A204.1 (cell line): ENCODE measurements around the gene MFSD6L.
"Not testable (repeated sequence)": the region's sequence is repeated elsewhere in the genome, so short reads cannot be mapped to it uniquely, and the experiment has no call there.

ENCODE experiments used
- FAIRE-seq: peaks from 2 replicates; lab custom pipeline; 2012; peaks lifted over from hg19 to GRCh38; lab: Jason Lieb, UNC

MFSD6L gene

GRCh38 chr17:8825802-8826201 is 26.6 kb upstream of the MFSD6L start:
- no peak for FAIRE-seq

DNA sequence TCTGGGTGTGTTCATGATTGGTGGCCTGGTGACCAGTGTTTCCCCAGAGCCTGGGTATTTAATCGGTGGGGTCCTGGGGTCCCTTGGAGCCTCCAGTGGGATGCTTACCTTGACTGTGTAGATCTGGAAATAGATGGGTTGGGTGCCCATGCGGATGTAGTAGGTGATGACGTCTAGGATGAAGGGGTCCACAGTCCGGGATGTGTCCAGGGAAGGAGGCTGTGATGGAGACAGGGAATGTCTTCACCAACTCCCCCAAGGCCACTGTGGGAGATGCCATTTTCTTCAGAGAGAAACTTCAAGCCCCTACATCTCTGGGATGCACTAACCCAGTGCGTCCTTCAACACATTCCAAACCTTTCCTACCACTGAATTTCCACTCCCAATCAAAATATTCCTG is 24.1 kb upstream of the MFSD6L start:
- no peak for FAIRE-seq

DNA sequence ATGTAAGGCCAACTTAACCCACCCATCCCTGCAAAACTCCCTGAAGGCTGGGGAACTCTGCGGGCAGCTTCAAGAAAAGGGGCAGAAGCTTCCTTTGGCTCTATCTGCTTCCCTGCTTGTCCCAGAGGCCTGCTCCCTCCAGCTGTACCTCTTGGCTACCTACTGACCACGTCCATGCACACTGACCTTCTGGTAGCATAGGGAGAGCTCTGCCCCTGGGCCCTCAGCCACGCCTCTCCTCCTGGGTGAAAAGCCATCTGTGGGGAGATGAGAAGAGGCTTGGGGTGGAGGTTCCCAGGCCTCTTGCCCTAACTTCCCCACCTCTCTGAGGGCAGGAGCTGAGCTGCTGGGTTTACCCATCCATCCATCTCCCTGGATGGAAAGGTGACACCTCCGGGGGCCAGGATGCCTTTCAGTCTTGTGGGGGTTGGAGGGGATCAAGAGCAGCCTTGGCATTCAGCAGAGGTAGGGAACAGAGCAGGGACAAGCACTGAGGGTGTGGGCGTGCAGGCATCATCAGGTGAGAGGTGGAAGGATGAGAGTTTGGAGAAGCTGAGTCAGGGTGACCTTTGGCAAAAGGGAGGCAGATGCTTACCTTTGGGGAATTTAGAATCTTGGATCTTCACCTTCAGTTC is 23.4 kb upstream of the MFSD6L start:
- FAIRE-seq: no peak

GRCh38 chr17:8821446-8822105 is 22.4 kb upstream of the MFSD6L start:
- FAIRE-seq: no peak

DNA sequence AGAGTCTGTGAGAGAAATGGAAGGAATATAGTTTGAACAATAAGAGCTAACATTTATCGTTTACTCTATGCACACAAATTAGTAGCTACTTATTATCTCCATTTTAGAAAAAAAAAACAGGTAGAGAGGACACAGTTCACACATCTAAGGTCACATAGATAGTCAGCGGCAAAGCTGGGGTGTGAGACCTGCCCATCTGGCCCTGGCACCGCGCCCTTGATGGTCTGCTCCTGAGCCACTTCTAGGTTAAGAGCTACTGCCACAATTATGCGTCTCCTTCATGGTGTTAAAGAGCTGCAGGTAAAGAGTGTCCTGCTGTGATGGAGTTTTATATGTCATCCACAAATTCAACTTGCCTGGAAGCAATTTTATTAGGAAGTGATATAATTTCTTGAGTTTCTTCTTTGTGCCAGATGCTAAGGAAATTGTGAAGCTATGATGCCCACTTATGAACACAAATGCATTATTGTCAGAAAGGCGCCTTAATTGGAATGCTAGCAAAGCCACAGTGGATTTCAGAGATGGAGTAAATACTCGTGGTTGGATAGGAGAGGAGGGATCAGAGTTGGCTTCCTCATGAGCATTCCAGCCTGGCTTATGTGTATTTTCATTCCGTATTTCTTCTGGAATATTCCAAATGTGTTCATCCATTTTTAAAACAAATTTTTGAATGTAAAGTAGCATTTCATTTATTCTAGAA is 21.3 kb upstream of the MFSD6L start:
- FAIRE-seq: no peak

- no peak for FAIRE-seq
Measured at GRCh38 chr17:8818654-8819330, 19.6 kb upstream of the MFSD6L start.

- no peak for FAIRE-seq
Measured at GRCh38 chr17:8818047-8818446, 18.9 kb upstream of the MFSD6L start.

GRCh38 chr17:8806926-8807550 is 7.9 kb upstream of the MFSD6L start:
- FAIRE-seq: no peak

GRCh38 chr17:8806253-8806925 is 7.2 kb upstream of the MFSD6L start:
- no peak for FAIRE-seq

DNA sequence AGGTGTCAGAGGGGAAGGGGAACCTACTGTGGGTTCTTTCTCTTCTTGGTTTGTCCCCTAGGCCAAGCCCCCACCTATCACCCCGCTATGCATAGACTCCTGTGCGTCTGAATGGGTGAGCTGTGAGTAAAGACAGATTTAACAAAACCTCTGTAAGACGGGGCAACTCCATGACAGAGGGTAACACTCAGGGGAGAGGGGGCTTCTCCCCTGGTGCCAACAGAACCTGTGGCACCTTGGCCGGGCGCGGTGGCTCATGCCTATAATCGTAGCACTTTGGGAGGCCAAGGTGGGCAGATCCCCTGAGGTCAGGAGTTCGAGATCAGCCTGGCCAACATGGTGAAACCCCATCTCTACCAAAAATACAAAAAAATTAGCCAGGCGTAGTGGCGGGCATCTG is 6.2 kb upstream of the MFSD6L start:
- FAIRE-seq: not testable (repeated sequence)

DNA sequence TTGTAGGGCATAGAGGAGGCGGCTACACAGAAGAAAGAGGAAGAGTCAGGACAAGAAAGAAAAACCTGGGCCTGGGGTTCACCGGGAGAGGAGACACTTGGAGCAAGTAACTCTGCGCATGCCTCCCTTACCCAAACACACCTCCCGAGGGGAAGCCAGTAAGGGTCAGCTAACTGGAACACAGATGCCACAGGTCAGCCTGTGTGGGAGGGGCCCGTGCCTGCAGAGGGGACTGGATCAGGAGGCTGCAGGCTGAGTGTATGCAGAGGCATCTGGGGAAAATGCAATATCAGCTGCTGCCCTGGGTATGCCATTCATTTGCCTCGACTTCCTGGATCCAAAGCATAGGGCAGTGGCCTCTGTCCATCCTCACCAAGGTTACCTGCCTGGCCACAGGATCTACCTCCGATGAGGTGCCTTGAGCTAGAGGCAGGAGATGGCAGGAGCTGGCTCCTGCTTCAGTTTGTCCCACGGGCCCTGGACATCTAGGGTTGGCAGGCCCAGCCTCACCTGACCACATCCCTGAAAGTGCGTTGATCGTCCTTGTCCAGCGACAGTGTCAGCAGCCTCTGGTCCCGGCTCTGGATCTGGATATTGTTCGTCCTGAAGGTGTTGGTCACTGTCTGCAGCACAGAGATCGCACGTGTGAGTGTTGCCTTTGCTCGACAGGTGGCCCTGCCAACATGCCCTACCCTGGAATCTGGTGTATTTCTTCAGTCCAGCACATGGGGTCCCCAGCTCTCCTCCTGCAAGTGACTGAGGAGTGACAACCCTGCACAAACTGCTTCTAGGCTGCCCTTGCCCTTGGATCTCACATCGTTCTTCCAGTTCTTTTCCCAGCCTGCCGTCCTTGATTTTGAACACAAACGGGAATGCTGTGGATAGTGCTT is 4.6 kb upstream of the MFSD6L start:
- no peak for FAIRE-seq

DNA sequence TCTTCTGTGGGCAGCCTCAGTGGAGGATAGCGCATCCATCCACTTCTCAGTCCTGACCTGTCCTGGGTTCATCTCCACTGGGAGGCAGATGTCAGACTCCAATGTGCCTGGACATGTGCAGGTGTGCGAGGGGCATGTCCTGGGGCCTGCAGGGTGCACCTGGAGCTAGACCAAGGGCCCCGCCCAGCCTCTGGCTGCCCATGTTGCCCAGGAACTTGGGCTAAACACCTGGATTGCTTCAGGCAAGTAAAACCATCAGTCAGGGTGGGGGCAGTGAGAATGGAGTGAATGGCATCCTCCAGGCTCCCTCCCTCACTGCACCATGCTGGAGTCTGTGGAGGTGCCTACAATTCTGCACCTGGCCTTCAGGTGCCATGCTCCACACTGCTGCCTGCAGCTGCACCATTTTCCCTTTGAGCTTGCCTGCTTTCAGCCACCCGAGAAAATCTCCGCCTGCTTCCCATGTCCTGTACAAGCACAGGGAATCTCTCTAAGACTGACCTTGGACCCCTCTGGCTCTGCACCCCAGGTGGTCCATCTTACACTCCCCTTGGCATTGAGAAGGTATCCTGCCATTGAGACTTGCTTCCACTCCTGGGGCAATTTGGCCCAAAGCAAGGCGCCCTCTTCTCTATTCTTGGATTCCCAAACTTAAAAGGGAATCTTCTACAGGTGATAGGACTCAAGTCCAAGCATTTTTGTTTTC is 2.1 kb upstream of the MFSD6L start:
- no peak for FAIRE-seq

- FAIRE-seq: no peak
Measured at GRCh38 chr17:8800656-8801055, 1.5 kb upstream of the MFSD6L start.

- FAIRE-seq: no peak
Measured at GRCh38 chr17:8799570-8800212, 526 bp upstream of the MFSD6L start.

DNA sequence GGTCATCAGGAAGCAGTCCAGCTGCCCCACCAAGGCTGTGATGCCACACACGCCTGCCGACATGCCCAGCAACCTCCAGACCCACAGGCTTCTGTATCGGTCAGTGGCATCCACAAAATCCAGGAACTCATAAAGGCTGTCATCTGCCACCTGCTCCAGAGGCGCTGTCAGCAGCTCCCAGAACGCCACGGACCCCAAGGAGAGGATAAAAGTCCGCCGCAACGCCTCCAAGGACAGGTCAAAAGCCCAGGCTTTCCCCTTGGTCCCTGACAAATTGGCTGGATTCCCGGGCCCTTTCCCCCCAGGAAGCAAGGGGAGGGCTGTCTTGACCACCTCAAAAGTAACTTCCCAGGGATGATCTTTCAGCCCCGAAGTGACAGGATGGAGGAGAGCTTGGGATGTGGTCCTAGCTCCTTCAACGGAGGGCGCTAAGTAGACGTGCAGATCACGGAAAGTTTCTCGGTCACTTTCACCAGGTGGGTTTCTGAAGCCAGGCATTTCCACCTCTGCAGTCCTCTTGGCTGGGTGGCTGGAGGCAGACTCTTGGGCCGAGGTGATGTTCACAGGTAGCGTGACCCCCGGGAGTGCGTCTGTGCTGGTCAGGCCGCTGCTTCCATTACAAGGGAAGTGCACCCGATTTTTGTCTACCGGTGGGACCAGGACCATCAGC is 854 bp downstream of the MFSD6L start:
- no peak for FAIRE-seq

DNA sequence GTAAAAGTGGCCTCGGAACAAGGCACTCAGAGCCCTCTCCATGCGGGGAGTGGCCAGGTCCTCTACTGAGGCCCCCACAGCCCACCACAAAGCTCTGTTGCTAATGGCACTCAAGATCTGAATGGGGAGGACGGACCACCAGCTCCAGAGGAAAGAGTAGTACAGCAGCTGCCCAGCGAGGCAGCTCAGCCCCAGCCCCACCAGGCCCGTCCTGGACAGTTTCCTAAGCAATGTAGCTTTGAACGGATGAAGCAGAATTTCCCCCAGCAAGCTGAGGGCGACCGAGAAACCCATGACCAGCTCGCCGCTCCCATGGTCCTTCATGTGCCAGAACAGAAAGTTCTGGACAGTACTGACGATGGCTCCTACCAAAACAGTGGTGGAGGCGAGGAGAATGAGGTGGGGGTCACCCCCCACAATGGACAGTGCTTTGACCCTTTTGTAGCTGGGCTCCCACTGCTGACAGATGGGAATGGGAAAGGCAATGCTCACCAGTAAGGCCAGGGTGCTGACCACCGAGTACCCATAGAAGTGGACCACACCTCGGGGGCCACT is 1.5 kb downstream of the MFSD6L start:
- FAIRE-seq: no peak

DNA sequence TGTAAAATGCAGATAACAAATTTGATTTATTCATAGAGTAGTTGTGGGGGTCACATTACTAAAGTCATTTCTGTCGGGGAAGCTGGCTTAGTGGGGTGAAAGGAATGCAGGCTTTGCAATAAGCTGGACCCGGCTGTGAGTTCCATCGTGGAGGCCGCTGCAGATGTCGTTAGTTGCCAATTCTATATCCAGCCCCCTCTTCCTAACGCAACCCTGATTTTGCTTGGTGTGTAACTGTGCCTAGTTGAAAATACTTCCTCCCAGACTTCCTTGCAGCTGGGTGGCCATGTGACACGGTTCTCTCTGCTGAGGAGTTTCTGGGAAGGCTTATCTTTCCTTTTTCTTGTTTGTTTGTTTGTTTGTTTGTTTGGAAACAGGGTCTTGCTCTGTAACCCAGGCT is 4.5 kb downstream of the MFSD6L start:
- no peak for FAIRE-seq

DNA sequence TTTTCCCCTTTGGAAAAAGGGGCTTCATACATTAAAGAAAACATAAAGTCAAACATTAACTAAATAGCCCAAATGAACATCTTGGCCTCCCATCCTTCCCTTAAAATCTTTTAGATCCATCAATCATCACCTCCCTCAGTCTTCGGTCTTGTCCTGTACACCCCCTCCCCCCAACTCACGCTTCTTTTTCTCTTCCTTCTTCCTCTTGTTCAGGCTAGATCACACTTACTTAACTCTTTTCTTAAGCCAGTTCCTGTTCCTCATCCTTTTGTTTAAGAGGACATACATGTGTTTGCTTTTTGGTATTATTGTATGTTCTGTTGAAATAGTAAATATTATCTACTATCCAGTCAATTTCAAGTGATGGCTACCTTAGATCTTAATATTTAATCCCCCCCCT is 5.5 kb downstream of the MFSD6L start:
- FAIRE-seq: no peak

- no peak for FAIRE-seq
Measured at GRCh38 chr17:8792646-8793045, 6.5 kb downstream of the MFSD6L start.
